NCI-H526 (cell line): ENCODE measurements around the gene ABLIM3.
A peak's percentile ranks its signal among the peaks of the same experiment; 100 is the strongest.

Experiments
- DNase-seq, 2 experiments: peaks; one replicate each; lab custom pipeline; 2025; lab: John Stamatoyannopoulos, UW

Gene ABLIM3

DNA sequence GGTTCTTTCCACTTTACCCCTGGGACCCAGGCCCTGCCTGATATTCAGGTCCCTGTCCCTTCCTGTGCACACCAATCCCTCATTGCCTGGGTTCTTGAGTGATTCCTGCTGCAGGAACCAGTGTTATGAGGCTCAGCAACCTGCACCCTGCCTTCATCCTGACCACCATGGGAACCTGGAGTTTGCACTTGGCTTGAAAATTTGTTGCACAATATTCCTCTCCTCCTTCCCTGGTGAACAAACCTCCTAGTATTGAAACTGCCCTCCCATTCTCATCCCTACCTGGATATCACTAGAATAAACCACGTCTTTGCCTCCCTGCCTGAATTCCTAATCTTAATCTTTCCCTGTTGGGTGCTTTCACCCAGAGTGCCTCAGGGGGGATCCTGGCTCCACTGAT, 78.3 kb downstream of the ABLIM3 start:
- DNase-seq = no peak

DNA sequence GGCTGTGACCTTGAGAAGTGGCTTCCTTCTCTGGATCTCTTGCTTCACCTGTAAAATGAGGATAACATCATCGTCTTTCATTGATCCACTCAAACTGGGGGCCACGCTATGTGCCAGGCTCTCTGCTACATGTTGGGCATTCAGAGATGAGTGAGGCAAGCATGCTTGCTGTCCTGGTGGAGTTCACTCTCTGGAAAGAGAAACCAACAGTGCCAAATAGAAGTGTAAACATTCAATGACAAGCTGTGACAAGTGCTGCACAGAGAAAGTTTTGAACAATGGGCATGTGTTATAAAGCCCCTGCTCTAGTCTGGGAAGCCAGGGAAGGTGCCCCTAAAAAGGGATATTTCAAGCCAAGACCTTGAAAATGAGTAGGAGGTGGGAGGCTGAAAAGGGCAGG, 79.5 kb downstream of the ABLIM3 start:
- no peak for DNase-seq

DNA sequence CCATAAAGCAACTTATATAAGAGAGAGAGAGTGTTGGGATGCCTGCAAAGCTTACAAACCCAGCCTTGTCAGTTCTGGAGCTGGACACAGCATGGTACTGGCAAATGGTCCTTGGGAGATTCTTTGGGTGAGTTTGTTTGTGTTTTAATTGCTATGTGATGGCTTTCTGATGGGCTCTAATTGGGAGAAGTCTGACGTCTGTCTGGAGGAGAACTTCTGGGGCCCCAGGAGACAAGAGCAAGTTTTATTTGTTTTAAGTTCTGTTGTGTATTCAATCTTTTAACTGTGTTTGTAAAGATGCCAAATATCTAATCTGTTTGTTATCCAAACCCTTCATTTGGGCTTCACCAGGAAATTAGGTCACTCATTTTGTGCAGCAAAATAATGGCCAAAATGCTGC, 80.0 kb downstream of the ABLIM3 start:
- DNase-seq = no peak

DNA sequence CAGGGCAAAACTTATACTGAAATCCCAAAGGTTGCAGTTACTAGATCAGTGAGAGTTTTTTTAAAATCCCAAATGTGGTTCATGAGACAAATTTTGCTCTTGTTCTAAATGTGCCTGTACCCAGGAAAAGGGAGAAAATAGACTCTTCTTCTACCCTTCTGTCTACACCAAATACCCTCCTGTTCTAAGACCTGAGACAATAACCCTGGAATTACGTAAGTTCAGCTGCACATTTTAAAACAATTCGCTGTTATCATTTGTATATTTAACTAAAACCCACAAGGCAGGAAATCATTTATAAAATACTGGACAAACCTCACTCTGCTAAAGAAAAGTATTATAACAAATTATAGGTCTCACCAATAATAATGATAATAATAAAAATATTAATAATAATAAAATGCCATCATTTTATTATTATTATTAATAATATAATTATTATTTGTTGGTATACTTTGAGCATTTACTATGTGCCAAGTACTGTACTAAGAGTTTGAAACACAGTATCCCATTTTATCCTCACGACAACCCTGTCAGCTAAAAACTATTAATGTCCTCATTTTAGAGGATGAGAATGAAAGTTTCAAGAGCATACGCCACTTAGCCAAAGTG, 80.5 kb downstream of the ABLIM3 start:
- no peak for DNase-seq

DNA sequence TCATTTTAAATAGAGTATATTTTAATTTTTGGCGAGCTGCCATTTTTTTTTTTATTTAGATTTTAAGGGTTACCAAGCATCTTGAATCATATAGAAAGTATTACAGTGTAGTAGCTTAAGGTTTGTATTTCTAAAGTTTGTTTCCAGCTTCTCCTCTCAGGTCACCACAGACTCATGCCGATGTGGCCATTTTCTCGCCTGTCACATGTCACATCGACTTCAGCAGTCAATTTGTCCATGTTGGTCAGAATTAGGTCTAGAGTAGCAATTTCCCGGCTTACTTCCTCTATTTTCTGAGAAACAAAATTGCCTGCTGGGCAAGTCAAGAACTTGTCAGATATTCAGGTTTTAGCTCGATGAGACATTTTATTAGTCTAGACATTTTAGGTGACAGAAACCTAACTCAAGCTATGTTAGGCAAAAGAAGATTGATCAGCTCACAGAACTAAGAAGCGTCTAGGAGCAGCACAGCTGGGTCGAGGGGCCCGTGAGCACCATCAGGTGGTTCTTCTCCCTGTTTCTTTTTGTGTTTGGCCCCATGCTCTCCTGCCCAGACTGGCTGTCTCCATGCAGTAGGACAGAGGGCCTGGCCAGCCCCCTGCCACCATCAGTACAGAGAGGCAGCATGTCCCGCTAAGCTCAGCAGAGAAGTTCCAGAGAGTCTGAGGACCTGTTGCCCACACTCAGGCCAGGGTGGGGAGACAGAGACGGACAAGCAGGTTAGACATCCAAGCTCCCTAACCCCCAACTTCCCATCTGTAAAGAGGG, 82.0 kb downstream of the ABLIM3 start:
- no peak for DNase-seq

DNA sequence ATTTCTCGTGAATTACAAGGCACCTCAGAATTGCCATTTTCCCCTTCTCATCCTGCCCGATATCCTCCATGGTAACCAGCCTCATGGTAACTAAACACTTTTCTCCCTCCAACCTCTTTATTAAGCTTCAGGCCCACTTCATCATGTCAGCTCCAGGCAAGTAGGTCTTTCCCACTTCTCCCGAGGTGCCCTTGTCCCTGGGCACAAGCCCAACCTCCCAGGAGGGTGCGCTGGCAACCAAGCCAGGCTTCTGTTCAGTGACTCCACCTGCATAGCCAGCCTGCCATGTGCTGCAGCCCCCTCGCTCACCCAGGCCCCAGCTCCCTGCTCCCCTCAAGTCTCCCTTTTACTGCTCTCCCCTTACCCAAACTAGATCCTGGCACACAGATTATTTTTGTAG, 83.0 kb downstream of the ABLIM3 start:
- DNase-seq = no peak

DNA sequence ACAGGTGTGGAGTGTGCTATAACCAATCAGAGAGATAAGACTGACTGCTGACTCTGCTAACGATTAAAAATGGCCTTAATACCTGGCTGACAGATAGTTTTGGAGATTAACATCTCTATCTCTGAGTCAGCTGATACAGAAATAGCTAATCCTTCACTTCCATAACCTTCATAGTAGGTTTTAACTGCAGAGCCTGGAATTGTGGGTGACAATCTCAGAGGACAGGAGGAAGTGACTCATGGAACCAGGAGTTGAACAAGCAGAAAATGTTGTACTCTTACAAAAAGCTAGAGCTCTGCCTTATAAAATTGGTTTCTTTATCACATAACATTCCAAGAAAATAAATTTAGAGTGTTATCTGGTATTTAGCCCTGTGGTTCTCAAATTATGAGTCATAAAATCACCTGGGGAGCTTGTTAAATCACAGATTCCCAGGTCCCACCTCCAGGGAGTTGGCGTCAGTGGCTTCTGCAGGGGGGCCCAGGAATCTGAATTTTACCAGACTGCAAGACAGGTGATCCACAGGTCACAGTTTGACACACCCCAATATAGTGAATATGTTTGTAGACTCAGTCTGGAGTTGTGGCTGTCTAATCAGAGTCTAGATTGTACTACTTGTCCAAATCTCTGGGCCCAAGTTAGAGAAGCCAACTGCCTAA, 86.0 kb downstream of the ABLIM3 start:
- DNase-seq = no peak

DNA sequence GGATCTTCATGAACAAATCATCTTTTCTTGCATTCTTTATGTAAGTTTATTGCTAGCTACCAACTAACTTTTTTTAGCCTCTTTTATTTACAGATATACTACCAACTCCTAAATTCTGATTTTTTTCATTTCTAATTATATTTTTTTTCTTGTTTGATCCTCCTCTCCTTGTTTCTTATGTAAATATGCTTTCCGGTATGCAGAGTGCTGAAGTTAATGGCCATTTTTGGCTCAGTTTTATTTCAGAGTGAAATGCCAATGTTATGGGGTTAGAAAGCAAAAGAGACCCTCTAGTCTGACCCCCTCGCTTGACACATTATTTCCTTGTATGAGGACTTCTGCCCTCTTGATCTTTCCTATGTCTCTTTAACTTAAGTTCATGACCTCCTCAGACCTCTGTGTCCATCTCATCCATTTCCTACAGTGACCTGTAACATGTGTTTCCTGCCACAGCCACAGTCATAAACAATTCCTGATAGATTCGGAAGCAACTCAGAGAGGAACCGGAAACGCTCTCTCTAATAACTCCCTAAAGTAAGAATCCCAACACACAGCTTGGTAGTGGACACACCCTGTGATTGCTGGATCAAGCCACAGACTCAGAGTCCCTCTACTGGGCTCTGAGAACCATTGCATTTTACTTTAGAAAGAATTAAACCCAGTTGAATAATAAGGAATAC, 87.5 kb downstream of the ABLIM3 start:
- DNase-seq = peak; percentile 20 to 33

DNA sequence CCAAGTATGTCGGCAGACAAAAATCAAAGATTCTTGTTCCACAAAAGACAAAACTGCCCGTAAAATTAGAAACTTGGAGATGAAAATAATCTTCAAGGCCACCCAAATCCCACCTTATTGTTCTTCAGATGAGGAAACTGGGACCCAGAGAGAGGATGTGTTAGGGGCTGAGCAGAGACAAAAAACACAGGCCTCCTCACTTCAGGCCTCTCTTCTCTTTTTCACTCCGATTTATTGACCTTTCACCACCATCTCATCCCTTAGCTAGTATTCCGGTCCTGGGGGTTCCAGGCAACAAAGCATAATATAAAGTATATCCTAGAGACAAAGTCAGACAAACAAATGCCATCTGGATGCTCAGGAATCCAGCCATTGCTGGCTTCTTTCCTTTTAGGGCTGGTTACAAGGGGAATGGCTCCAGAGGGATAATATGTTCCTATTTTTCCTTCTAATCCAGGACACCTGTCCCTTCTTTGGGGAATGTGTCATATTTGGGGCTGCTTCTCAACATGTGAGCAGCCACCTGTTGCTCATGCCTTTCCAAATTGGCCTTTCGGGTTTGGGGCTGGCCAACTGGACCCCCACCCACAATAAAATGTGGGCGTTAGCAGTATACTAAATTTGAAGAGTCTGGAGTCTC, 88.1 kb downstream of the ABLIM3 start:
- DNase-seq = no peak

DNA sequence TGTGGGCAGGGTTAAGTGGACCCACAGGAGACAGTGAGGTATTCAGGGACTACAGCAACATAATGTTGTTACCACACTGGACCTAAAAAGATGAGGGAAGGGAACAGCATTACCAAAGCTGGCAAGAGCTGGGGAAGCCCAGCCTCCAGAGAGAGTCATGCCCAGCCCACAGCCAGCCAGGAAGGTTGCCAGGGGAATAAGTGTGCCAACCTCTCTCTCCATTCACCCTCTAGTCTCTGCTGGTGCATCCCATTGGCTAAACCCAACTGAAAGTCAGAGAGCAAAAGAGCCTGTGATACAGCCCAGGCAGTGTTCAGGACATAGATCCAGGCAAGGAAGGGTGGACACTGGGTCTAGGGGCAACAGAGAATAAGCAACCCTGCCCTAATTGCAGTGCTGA, 94.5 kb downstream of the ABLIM3 start:
- no peak for DNase-seq

DNA sequence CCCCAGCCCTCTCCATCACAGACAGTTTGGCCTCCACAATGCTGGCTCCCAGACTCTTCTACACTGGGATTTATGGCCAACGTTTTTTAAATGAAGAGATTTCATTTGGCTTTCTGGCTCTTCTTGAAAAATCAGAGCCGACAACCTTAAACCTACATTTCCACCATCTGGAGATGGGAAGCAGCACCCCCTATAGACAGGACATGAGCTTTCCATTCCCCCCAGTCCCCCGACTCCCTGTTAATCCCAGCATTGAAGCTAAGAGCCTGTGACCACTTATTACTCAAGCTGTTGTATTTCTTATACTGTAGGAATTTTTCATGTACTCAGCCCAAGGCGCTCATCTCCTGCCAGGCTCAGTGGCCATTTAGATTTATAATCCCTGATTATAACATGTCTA, 96.4 kb downstream of the ABLIM3 start:
- DNase-seq = no peak

DNA sequence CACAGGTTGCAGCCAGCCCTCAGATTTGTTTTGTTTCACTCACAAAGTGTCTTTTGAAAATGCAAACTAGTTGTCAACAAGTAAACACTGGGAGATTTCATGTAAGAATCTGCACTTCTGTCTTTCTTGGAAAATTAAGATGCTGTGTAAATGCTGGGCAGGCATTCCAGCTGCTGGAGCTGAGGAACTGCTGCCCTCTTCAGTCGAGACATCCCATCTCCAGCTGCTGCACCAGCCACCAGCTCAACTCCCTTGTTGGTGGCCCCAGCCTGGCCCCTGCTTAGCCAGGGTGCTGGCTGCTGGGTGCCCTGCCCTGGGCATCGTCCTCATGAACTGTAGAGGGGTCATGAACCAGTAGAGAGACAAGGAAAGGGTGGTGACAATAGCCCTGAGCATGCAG, 97.2 kb downstream of the ABLIM3 start:
- no peak for DNase-seq

DNA sequence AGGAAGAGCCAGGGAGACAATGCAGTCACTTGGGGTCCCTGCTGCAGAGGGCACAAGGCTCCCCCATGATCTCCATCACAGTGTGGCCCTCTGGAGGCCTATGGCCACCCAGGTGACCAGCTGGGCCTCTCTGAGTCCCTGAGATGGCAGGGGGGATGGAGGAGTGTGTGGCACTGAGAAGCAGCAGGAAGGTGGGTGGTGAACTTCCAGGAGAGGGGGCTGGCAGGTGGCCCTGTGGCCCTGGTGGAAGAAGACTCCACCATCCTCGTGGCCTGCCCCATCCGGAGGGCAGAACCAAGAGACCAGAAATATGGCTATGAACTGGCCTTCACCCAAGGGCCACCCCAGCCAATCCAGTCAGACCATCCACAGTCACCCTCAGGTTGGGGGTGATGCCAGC, 98.6 kb downstream of the ABLIM3 start:
- DNase-seq = no peak

DNA sequence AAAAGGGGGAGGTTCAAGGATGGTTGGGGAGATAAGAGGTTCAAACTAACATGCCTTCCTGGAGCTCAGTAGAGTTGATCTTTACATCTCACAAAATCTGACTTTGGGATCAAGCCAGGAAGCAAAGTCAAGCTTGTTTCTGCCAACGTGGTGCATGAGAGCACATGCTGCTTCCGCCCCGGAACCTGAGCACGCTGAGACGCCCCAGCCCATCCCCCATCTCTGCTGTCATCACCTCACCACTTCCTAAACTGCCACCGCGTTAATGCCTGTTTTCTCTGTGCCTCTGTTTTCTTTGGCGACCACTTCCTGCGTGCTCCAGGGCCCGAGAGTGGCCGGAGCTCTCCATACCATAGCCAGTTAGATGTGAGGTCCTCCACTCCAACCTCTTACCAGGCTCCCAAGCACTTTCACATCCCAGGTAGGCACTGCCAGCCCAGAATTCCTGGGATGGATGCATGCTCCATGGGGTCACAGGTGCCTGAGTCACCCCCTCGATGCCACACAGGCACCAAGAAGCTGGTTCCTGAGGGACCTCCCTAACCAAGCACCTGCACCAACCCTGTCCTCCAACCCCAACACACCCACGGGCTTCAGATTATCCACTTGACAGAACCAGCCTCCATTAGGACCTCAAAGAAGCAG, 99.2 kb downstream of the ABLIM3 start:
- no peak for DNase-seq

DNA sequence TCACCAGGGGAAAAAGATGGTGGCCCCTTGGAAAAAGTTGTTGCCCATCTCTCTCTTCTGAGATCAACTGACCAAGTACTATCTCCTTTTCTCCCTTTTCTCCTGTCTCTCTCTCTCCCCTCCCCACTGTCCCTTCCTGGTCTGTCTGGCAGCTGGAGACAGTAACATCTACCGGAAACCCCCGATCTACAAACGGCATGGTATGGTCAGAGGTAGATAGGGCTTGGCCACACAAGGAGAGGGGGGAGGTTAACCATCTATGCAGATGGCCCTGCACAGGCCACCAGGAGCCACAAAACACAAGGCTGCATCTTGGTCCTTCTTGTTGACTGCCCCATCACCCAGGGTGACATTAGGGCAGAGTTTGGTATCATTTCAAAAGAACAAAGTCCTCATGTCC, 101.0 kb downstream of the ABLIM3 start:
- no peak for DNase-seq

DNA sequence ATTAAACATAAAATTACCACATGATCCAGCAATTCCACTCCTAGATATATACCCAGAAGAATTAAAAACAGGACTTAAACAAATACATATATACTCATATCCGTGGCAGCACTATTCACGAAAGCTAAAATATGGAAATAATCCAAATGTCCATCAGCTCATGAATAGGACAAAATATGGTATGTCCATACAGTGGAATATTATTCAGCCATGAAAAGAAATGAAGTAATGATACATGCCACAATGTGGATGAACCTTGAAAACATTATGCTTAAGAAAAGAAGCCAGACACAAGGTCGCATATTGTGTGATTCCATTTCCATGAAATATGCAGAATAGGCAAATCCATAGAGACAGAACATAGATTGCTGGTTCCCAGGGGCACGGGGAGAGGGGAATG, 105.6 kb downstream of the ABLIM3 start:
- DNase-seq = no peak

DNA sequence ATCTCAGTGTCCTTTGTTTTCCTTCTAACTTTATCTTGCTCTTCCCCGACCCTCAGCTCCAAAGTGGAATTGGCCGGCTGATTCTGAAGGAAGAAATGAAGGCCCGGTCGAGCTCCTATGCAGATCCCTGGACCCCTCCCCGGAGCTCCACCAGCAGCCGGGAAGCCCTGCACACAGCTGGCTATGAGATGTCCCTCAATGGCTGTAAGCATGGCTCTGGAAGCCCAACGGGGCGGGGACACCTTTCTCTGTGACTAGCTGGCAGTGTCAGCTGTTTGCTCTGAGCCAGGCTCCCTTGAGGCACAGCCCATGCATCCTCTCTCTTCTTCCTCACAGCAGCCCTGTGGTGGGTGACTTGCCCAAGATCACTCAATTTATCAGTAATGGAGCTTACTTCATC, 106.4 kb downstream of the ABLIM3 start:
- no peak for DNase-seq

DNA sequence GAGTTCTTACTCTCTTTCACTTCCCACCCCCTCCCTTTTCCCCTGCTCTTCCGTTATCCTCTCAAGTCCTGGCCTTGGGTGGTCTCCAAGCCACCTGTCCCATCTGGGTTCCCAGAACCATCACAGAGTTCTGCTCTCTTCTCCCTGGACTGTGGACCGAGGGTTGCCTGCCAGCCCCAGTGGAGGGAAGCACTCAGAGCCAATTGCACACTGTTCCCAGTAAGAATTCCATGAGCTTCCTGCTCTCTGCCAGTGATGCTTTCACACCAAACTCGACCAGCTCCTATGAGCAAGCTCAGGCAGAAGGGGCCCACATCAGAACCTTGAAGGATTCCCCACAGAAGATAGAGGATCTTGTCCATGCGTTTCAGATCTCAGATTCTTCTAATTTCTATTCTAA, 110.3 kb downstream of the ABLIM3 start:
- DNase-seq = no peak

DNA sequence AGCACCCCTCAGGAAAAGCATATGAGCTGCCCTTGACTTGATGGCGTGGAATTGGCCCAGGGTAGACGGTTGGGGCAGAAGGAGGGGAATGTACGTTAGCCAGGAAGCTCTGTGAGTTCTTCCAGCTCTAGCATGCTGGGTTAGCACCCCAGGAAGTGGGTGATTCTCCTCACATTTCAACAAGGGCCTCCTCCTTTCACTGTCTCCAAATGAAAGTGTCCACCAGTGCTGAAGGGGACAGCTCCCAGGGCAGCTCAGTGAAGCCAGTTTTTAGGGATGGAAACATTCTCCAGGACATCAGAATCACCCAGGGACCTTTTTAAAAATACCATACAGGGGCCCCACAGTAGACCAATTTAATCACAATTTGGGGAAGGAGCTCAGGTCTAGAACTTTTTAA, 113.2 kb downstream of the ABLIM3 start:
- no peak for DNase-seq

DNA sequence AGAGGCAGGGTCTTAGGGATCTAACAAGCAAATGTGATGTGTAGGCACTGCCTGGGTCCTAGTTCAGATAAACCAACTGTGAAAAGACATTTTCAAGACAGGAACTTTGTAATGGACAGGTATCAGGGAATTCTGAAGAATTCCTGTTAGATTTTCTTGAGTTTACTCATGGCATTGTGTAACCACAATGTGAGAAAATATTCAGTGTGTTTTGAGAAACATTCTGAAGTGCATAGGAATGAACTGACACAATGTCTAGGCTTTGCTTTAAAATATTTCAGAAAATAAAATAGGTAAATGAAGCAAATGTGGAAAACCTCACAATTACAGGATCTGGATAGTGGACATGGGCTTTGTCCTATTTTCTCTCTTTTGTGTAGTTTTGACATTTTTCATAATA, 115.2 kb downstream of the ABLIM3 start:
- DNase-seq = no peak

DNA sequence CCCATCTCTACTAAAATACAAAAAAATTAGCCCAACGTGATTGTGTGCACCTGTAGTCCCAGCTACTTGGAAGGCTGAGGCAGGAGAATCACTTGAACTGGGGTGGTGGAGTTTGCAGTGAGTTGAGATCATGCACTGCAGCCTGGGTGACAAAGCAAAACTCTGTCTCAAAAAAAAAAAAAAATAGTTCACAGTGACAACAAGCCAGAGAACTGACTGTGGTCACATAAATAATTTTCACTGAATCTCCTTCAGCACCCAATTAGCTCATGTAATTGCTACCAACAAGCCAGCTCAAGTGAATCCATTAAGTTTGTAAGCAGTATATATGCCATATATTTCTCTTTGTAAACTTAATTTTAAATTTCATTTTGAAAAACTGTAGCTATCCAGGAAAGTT, 115.8 kb downstream of the ABLIM3 start:
- no peak for DNase-seq
